HepG2 (cell line): ENCODE measurements around the gene DCAF6. TPM values are rescaled to one million over a fixed set of nuclear protein-coding genes. Genes with fewer than 3 reads are reported as not detected.

Experiments
- ATAC-seq: fragments of 200-7000 bp; cut with Tn5 transposase; 3 replicates; pipeline ENCODE4 v1.9.1; 2020; ENCODE audit warnings: mild to moderate bottlenecking, moderate library complexity
- BruUV-seq: library from RNA; stranded (reverse); fragments of 400-500 nt; replicated peaks from 2 replicates; lab custom pipeline; 2021; lab: Mats Ljungman, UMichigan
- CTCF ChIA-PET: fragments of 300-600 bp; formaldehyde crosslinking; extraction: SDS; loops from one replicate; lab custom pipeline; 2021; ENCODE audit warnings: low total read pairs, inconsistent platforms, low intra/inter-chr PET ratio; lab: Yijun Ruan, JAX
- POLR2A ChIA-PET: fragments of 350-600 bp; sonication (Branson Sonifier 250); formaldehyde crosslinking; loops from one replicate; lab custom pipeline; 2020; ENCODE audit warnings: antibody characterized with exemption, inconsistent platforms; lab: Yijun Ruan, JAX
- DNase-seq: peaks from one replicate; pipeline ENCODE4 v3.0.0-alpha.2; 2015; ENCODE audit warnings: low spot score
- FAIRE-seq: peaks from 3 replicates; lab custom pipeline; 2011; peaks lifted over from hg19 to GRCh38; lab: Jason Lieb, UNC
- H2AFZ ChIP-seq: one replicate; pipeline ENCODE4 v1.6.1; 2011; ENCODE audit warnings: low read length, inconsistent platforms
- H3K27ac ChIP-seq: fragments of 300-600 bp; 3 replicates; pipeline ENCODE4 v1.8.0; 2011; ENCODE audit warnings: mixed run types, mild to moderate bottlenecking, mixed read lengths, low read length, inconsistent platforms; ENCODE audit not compliant: insufficient read depth; ENCODE audit errors: extremely low read length
- H3K27me3 ChIP-seq, 2 experiments: fragments of 200-600 bp in 1 of 2; 2 replicates in 1 of 2; 3 replicates in 1 of 2; pipeline versions ENCODE4 v1.6.0 to v1.8.0; 2011; ENCODE audit warnings: low read length in 2 of 2, mild to moderate bottlenecking in 2 of 2, moderate library complexity in 2 of 2, inconsistent platforms in 1 of 2; ENCODE audit not compliant: insufficient read depth in 2 of 2, control insufficient read depth in 1 of 2
- H3K36me3 ChIP-seq, 2 experiments: fragments of 200-600 bp in 1 of 2; replicated peaks in 1 of 2; 2 replicates in 1 of 2; 3 replicates in 1 of 2; pipeline versions ENCODE4 v1.5.1 to v1.8.0; 2011; ENCODE audit warnings: low read length in 2 of 2, inconsistent platforms in 1 of 2; ENCODE audit not compliant: insufficient read depth in 2 of 2, control insufficient read depth in 1 of 2
- H3K4me1 ChIP-seq: 2 replicates; pipeline ENCODE4 v1.5.1; 2012; ENCODE audit warnings: low read length, inconsistent platforms; ENCODE audit not compliant: insufficient read depth
- H3K4me2 ChIP-seq: 2 replicates; pipeline ENCODE4 v1.6.0; 2011; ENCODE audit warnings: low read depth, low read length, inconsistent platforms
- H3K4me3 ChIP-seq, 3 experiments: fragments of 200-600 bp in 1 of 3; sonication (generic), shearing (Covaris generic) in 1 of 3; replicated peaks in 1 of 3; 2 replicates each; pipeline ENCODE4 v1.5.1; 2011 to 2016; ENCODE audit warnings: low read length in 3 of 3, inconsistent platforms in 2 of 3, low read depth in 2 of 3, mild to moderate bottlenecking in 2 of 3, control low read depth in 1 of 3, mixed read lengths in 1 of 3; ENCODE audit not compliant: insufficient read depth in 1 of 3
- H3K79me2 ChIP-seq: one replicate; pipeline ENCODE4 v1.6.1; 2011; ENCODE audit warnings: low read length, inconsistent platforms; ENCODE audit not compliant: insufficient read depth
- H3K9ac ChIP-seq: 2 replicates; pipeline ENCODE4 v1.6.0; 2011; ENCODE audit warnings: mild to moderate bottlenecking, low read depth, low read length, inconsistent platforms; ENCODE audit not compliant: insufficient read depth
- H3K9me3 ChIP-seq: 2 replicates; pipeline ENCODE4 v1.5.1; 2012; ENCODE audit warnings: mild to moderate bottlenecking, low read length
- H4K20me1 ChIP-seq: 2 replicates; pipeline ENCODE4 v1.6.0; 2011; ENCODE audit warnings: inconsistent platforms, mild to moderate bottlenecking, low read length, moderate library complexity; ENCODE audit not compliant: insufficient read depth
- ARNT2 ChIP-seq: sonication (generic); formaldehyde crosslinking; IDR thresholded peaks from 2 replicates; pipeline ENCODE4 v1.8.0; 2022; ENCODE audit warnings: mild to moderate bottlenecking, low read depth, missing genetic modification reagents, moderate library complexity
- CC2D1A ChIP-seq: sonication (generic); formaldehyde crosslinking; IDR thresholded peaks from 2 replicates; pipeline ENCODE4 v1.8.1; 2023; ENCODE audit warnings: mild to moderate bottlenecking, missing genetic modification reagents
- FOXK2 ChIP-seq: fragments of 450-650 bp; IDR thresholded peaks from 2 replicates; pipeline ENCODE4 v1.6.1; 2016
- MXI1 ChIP-seq: IDR thresholded peaks from 3 replicates; pipeline ENCODE4 v1.6.1; 2012; ENCODE audit warnings: low read depth, low read length, inconsistent platforms, borderline replicate concordance
- PCBP1 ChIP-seq: fragments of 200-400 bp; formaldehyde crosslinking; IDR thresholded peaks from 2 replicates; pipeline ENCODE4 v1.6.1; 2017; ENCODE audit warnings: mild to moderate bottlenecking, low read depth, low read length, borderline replicate concordance
- POGZ ChIP-seq: sonication (generic); formaldehyde crosslinking; IDR thresholded peaks from 2 replicates; pipeline ENCODE4 v1.4.0; 2020; ENCODE audit warnings: mild to moderate bottlenecking, missing genetic modification reagents
- POLR2A ChIP-seq, 2 experiments: IDR thresholded peaks; 2 replicates each; pipeline ENCODE4 v1.6.1; 2011; ENCODE audit warnings: low read depth in 2 of 2, low read length in 2 of 2, mild to moderate bottlenecking in 1 of 2, moderate library complexity in 1 of 2; ENCODE audit not compliant: insufficient read depth in 1 of 2
- SAP130 ChIP-seq: IDR thresholded peaks from 2 replicates; pipeline ENCODE4 v1.6.1; 2016; ENCODE audit warnings: low read depth
- SMC3 ChIP-seq: IDR thresholded peaks from 2 replicates; pipeline ENCODE4 v1.6.1; 2011; ENCODE audit warnings: low read length, improper control_type of control experiment
- TOPORS ChIP-seq: sonication (generic); formaldehyde crosslinking; IDR thresholded peaks from 2 replicates; pipeline ENCODE4 v1.8.0; 2023; ENCODE audit warnings: mild to moderate bottlenecking, missing genetic modification reagents
- YY1 ChIP-seq: IDR thresholded peaks from 2 replicates; pipeline ENCODE4 v1.6.1; 2011; ENCODE audit warnings: low read length, low read depth, moderate library complexity, mild to moderate bottlenecking; ENCODE audit not compliant: insufficient read depth, insufficient replicate concordance
- ZNF253 ChIP-seq: sonication (generic); formaldehyde crosslinking; IDR thresholded peaks from 2 replicates; pipeline ENCODE4 v1.8.0; 2022; ENCODE audit warnings: mild to moderate bottlenecking, missing genetic modification reagents, borderline replicate concordance
- ZNF816 ChIP-seq: sonication (generic); formaldehyde crosslinking; IDR thresholded peaks from 2 replicates; pipeline ENCODE4 v1.8.0; 2022; ENCODE audit warnings: missing genetic modification reagents, mild to moderate bottlenecking, borderline replicate concordance
- ZZZ3 ChIP-seq: sonication (generic); formaldehyde crosslinking; IDR thresholded peaks from 2 replicates; pipeline ENCODE4 v1.4.0; 2020; ENCODE audit warnings: missing genetic modification reagents, mild to moderate bottlenecking, borderline replicate concordance
- WGBS: methylation state at CpG from one replicate; pipeline ENCODE4 v1.1.6; 2017; ENCODE audit warnings: low lambda C conversion rate; 5-methylcytosine and 5-hydroxymethylcytosine counted together
- in situ Hi-C: cut with HindIII; loops from 2 replicates; pipeline ENCODE4 v1.10.0; 2017; ENCODE audit warnings: low pct_unique_long_range_greater_than_20kb; ENCODE audit not compliant: extremely low pct_ligation_motif_present
- intact Hi-C: fragments of 100-400 bp; cut with micrococcal nuclease; formaldehyde crosslinking; loops from one replicate; pipeline ENCODE4 v1.10.0; 2022; ENCODE audit not compliant: unreplicated experiment
- polyA plus RNA-seq, 8 experiments: library from polyadenylated mRNA; depleted of rRNA in 3 of 8; stranded (reverse) in 7 of 8; unstranded in 1 of 8; fragments of >200 nt; fragmentation: Illumina TruSeq in 4 of 8; extraction: Trizol in 4 of 8; gene quantifications; 2 replicates each; pipeline versions ENCODE4 v1.2.1 to v1.2.3, GENCODE V29; 2011 to 2016; ENCODE audit warnings: low read depth in 4 of 8, missing spikeins in 1 of 8, mixed read lengths in 1 of 8; ENCODE audit not compliant: insufficient read depth in 1 of 8
- total RNA-seq, 5 experiments: library from RNA; depleted of rRNA; stranded (reverse); fragments of >200 nt; fragmentation: Illumina TruSeq; extraction: Trizol; gene quantifications; 2 replicates each; pipeline ENCODE4 v1.2.3, GENCODE V29; 2016; ENCODE audit warnings: low read depth in 1 of 5
- TF ChIP-seq, protein P1 (sequence below): sonication (generic); formaldehyde crosslinking; IDR thresholded peaks from 2 replicates; pipeline ENCODE4 v1.5.0; 2020; ENCODE audit warnings: mild to moderate bottlenecking, missing genetic modification reagents

Gene DCAF6
- total and polyA plus RNA-seq, 2 of the 13 experiments (the other 11 are each of a cell fraction or from before 2014, with no cell fraction given): 24.7 to 33.7 TPM

DNA sequence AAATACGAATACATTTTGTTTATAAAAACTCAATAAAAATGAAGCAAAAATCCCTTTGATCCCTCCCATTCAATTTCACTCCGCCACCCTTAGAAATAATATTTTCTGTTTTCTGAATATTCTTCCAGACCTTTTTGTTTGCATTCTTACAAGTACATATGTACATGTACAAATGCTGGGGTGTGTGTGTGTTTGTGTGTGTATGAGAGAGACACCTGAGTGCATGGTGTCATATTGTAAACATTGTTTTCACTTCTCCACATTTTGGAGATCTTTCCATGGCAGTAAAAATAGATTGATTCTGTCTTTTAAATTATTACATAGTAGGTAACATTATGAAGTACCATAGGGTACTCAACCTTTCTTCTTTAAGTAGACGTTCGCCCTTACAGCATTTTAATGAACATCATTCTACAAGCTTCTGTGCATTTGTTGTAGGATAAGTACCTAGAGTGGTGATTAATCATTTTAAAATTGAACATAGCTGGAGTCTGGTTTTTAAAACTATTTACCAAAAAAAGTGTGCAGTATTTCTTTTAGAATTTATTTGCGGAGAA lies 1.7 kb downstream of the DCAF6 start (continued):
- no peak for TF ChIP-seq ZNF253
- no peak for TF ChIP-seq CC2D1A (CRISPR knock-in tag)
- TF ChIP-seq ARNT2 (CRISPR knock-in tag): no peak
- no peak for TF ChIP-seq PCBP1
- TF ChIP-seq MXI1: peak; percentile 26; the same call in 1 of the 3 replicates
- TF ChIP-seq ZNF816: no peak
- no peak for TF ChIP-seq ZZZ3 (CRISPR knock-in tag)
- no peak for TF ChIP-seq FOXK2
- TF ChIP-seq YY1: no peak
- no peak for TF ChIP-seq SMC3
- TF ChIP-seq POLR2A (IDR thresholded peaks at IDR 0.05; ENCODE audit: insufficient read depth in 1 of 2, low read depth in 2 of 2, low read length in 2 of 2): no peak
- TF ChIP-seq SAP130: peak; percentile 10; the same call in 1 of the 2 replicates

DNA sequence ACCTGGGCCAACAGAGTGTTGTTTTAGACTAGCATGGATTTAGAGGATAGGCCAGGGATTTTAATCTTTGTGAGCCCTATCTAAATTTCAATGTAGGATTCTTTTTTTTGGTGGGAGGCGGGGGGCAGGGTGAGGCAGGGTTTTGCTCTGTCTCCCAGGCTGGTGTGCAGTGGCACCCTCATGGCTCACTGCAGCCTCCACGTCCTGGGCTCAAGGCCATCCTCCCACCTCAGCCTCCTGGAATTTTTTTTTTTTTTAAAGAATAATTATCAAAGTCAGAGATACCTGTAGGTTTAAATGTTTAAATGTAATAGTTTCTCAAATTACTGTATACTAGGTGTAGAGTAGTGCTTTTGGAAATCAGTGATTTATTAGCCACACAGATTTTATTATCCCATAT lies 3.8 kb downstream of the DCAF6 start:
- WGBS: 90% methylated on average over 2 of the region's 2 CpGs
- Histone ChIP-seq H3K27me3 (peaks cover 0 to 3% of the 10 kb centered on the region in 2 experiments; a peak in 1 of 5 replicates), H3K9ac (no peak overlapping the region), H3K36me3 (peaks cover 0 to 5% of the 10 kb centered on the region in 2 experiments; a peak in 2 of 5 replicates), H2AFZ (no peak overlapping the region), H3K4me2 (peak overlapping the region; percentile 12; the same call in 1 of the 2 replicates), H3K4me3 (no peak overlapping the region), H3K79me2 (peaks cover 86% of the 10 kb centered on the region), H4K20me1 (peaks cover 8% of the 10 kb centered on the region), H3K27ac (no peak overlapping the region), H3K4me1 (peaks cover 14% of the 10 kb centered on the region; the same call in 1 of the 2 replicates), H3K9me3 (no peaks in the 10 kb centered on the region)
- DNase-seq (no peak), FAIRE-seq (no peak), ATAC-seq (no peak)
- ChIA-PET CTCF (no interaction called here), POLR2A (no interaction called here)
- intact Hi-C loops (no loop called here), in situ Hi-C loops (no loop called here)
- TF ChIP-seq, protein P1, sequence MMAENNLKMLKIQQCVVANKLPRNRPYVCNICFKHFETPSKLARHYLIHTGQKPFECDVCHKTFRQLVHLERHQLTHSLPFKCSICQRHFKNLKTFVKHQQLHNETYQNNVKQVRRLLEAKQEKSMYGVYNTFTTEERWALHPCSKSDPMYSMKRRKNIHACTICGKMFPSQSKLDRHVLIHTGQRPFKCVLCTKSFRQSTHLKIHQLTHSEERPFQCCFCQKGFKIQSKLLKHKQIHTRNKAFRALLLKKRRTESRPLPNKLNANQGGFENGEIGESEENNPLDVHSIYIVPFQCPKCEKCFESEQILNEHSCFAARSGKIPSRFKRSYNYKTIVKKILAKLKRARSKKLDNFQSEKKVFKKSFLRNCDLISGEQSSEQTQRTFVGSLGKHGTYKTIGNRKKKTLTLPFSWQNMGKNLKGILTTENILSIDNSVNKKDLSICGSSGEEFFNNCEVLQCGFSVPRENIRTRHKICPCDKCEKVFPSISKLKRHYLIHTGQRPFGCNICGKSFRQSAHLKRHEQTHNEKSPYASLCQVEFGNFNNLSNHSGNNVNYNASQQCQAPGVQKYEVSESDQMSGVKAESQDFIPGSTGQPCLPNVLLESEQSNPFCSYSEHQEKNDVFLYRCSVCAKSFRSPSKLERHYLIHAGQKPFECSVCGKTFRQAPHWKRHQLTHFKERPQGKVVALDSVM (CRISPR knock-in tag): peak; percentile 95
- TF ChIP-seq POGZ (CRISPR knock-in tag) (0 out of 2 replicates have a peak, but pooled peaks have one; percentile 23), TOPORS (CRISPR knock-in tag) (no peak)
- BruUV-seq: no TSS peak
